GM21529 (cell line): ENCODE results near the gene MS4A10.

ENCODE experiments used
- ATAC-seq: cut with Tn5 transposase; IDR thresholded peaks from one replicate; pipeline ENCODE4 v1.9.1; 2021; ENCODE audit not compliant: unreplicated experiment

Gene MS4A10

DNA sequence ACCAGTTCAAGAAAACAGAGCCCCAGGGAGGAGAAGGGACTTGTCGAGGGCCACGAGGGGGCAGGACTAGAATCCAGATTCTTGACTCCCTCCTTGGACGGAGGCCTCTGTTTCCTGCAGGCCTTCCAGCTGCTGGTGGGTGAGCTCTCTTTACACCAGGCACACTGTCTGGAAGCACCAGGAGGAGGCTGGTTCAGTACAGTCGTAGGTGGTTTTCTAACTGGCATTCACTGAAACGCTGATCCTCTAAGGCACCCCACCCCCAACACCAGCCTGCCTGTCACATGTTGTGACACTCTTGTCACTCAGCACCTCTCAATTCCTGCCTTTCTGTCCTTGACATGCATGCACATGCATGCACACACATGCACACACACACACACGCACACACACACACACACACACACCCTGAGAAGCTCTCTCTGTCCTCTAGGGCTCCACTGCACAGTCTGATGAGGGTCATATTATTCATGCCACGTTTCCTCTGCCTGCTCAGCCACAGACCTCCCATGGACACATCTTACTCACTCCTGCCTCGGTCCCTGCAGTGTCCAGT, 751 bp downstream of the MS4A10 start:
- no peak for ATAC-seq

DNA sequence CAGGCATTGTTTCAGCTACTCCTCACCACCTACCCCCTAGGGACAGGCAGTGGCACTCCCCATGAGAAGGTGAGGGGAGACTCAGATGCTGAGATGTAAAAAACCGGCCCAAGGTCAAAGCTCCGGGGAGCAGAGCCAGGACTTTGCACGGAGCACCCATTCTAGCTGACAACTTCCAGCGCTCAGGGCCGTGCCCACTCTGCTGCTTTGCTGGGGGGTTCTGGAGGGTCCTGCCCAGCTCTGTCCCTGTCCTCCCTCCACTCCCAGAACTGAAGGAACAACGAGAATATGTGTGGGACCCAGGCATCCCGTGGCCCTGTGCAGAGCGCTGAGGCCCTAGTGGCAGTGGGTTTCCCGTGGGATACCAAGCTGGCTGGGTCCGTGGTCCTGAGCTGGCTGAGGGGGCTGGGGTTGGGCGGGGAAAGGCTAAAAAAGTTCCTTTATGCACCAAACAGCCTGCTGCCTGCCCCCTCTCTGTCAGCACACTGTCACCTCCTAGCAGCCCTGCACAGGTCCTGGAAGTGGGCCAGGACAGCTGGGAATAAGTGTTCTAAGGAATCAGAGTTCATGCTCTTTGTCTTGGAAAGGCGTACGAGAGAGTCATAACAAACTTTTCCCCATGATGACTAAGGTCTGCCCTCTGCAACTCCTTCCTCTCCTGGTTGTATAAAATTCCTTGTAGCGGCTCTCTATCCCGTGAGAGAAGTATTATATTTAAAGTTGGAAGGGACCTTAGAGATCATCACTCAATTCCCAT, 1.9 kb downstream of the MS4A10 start:
- no peak for ATAC-seq

DNA sequence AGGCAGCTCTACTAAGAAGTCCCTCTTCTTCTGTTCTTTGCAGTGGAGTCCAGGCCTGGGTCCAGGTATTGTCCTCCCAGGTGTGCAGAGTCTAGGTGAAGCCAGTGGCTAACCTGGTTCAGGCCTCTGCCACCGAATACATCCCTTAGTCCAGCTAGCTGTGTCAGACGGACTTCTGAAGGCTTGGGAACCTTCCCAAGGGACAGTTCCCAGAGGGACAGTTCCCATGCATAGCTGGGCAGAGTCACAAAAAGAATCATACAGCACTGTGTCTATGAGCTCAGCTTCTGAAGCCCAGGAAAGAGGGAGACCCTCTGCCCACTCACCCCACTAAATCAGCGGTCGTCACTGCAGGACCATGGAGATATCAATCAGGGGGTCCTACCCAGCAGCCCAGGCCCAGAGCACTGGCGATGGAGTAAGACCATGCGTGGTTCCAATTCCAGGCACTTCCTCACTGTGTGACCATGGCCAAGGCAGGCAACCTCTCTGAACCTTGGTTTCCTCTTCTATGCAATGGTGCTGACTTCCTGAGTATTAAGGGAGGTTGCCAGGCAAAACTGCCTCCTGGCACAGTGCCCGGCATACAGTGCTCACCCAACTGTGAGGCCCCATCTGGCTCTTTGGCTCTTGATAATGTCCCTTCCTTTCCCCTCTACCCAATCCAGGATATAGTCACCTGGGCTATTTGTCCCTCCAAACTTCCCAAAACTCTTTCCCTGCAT, 3.4 kb downstream of the MS4A10 start:
- no peak for ATAC-seq

DNA sequence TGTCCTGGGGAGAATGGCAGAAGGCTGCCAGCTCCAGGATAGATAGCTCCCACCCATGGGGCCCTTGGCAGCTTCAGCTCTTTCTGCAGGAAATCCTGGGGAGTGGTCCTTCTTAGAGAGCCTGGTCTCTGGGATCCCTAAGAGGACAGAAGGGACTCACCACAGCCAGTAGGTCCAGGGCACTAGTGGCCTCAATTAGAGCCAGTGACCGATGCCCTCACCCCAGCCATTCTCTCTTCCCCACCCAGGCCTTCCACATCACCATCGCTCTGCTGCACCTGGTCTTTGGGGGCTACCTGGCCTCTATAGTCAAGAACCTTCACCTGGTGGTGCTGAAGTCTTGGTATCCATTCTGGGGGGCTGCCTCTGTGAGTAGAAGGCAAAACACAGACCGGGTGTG, 5.6 kb downstream of the MS4A10 start:
- no peak for ATAC-seq

DNA sequence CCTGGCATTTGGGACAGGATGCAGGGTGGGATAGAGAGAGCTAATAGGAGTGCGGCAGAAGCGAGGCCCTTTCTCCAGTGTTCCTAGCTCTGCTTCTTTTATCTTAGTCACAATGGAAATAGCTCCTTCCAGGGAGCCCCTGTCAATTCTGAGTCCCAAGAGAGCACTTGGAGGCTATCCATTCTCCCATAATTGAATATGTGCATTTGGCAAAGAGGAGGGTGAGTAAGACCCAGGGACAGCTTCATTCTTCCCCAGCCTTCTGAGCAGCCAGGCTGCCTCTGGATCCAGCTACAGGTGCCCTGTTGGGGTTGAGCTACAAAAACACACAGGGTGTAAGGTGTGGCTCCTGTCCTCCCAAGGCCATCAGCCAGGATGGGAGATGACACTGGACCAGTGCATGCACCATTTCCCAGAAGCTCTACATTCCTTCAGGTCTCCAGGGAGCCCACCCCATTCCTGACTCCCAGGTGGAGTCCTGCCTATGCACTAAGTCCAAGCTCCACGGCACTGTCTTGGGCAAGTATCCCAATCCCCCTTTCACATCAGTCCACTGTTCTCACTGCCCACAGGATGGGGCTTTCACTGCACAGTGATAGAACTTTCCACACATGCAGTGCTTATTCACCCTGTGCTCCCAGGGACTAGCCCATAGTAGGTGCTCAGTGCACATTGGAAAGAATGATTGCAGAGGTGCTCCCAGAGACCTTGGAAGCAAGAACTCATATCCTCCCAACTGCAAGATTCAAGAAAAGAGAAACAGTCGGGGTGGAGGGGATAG, 6.2 kb downstream of the MS4A10 start:
- ATAC-seq, result no peak

DNA sequence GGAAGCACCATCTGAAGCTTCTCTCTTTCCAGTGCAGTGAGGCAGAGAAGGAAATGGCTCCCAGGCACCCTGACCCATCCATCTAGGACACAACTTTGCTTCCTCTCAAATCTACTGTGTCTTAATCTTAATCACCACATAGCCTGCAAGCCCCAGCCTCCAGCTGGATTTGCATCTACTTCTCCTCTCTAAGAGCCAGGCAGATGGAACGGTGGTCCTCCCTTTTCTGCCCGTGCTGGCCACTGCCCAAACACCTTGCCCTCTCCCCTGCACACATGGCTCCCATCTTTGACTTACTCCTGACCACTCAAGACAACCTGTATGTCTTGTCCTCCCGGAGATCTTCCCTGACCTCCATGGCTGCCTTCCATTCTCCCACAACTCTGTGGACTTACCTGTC, 7.4 kb downstream of the MS4A10 start:
- no peak for ATAC-seq

DNA sequence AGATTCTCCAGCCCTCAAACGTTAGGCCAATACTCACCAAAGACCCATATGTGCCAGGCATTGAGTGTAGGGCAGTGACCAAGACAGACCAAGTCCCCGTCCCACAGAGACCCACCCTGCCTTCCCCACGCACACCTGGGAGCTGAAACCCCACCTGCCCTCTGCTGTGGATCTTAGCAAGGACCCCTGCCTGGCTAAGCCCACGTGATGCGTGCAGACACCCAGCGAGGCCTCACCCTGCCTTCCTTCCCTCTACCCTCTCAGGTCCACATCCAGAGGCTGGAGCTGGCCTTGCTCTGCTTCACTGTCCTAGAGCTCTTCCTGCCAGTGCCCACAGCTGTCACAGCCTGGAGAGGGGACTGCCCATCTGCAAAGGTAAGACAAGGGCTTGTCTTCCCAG, 10.2 kb downstream of the MS4A10 start:
- no peak for ATAC-seq

DNA sequence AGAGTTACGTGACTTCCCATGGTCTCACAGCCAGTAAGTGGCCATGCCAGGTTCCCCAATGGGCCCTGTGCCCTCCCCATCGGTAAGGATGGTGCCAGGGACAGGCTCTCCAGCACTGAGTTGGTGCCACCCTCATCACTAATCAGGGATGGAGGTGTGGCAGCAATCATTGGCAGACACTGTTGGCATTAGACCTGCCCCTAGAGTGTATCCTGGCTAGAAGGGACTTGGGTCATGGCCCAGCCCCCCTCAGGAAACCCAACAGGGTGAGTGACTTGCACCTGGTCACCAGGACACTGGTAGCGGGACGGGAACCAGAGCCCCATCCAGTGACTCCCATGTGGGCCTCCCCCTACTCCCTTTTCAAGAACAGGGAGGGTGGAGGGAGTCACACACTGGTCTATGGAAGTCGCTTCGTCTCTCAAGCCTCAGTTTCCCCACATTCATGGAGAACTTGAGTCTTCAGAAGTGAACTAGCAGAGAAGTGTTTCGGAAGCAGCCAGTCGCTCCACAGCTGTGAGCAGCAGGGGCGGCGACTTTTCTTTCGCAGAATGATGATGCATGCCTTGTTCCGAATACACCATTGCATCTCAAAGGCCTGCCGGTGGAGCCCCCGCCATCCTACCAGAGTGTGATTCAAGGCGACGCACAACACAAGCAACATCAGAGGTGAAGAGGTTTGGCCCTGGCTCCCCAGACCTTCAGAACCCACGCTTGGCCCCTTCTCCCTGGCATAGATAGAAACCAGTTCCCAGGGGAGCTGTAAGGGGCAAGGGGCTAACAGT, 12.9 kb downstream of the MS4A10 start:
- ATAC-seq, result no peak

- ATAC-seq, result no peak
These were observed 13.5 kb downstream of the MS4A10 start for GRCh38 chr11:60798631-60799030.

DNA sequence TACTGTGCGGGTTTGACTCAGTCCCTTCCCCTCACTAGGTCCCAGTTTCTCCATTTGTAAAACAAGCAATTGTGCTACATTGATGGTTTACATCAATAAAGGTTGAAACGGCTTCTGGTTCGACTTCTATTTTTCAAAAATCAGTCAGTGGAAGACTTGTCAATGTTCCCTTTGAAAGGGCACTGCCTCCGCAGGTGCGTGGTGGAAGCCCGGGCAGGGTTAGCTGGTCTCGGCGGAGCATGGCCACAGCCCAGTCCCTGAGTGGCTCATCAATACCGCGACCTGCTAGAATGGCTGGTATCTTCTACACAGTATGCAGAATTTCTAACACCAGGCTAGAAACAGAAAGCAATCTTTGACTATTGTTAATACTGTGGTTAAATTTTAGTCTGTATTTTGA, 16.1 kb downstream of the MS4A10 start:
- ATAC-seq, result no peak

- ATAC-seq, result no peak
These were observed 18.3 kb downstream of the MS4A10 start for GRCh38 chr11:60803273-60803936.

GRCh38 chr11:60809249-60809648, 24.1 kb downstream of the MS4A10 start:
- no peak for ATAC-seq

DNA sequence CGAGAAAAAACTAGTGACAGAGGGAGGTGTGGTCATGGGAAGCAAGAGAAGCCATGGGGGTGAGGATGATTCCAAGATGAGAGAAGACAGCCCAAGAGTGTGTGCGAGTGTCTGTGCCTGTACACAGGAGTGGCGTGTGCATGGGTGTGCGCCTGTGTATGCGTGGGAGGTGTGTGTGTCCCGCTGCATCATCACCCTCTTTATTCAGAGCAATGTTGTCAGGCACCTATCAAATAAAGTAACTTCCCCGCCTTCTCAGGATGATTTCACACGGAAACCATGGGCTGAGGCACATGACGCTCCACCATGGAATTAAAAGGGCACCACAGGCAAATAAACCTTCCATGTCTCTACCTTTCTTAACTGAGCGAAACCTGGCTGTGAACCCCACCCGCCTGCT, 24.6 kb downstream of the MS4A10 start:
- no peak for ATAC-seq

DNA sequence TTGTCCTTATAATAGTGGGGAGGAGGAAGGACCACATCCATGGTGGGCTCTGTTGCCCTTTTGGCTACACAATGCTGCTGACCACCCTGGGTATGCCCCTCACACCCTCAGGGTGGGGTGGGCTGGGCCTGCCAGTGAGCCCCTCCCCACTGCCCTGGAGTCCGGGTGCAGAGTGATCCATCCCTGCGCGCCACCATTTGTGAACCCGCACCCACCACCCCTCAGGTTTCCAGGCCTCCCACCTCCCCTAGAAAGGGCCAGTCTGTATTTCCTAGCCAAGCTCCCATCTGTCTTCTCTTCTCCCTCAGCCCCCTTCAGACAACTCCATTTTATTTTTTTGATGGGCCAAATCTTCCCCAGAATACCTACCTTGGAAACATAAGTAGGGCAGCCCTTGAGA, 25.0 kb downstream of the MS4A10 start:
- no peak for ATAC-seq

GRCh38 chr11:60810569-60810968, 25.4 kb downstream of the MS4A10 start:
- no peak for ATAC-seq

DNA sequence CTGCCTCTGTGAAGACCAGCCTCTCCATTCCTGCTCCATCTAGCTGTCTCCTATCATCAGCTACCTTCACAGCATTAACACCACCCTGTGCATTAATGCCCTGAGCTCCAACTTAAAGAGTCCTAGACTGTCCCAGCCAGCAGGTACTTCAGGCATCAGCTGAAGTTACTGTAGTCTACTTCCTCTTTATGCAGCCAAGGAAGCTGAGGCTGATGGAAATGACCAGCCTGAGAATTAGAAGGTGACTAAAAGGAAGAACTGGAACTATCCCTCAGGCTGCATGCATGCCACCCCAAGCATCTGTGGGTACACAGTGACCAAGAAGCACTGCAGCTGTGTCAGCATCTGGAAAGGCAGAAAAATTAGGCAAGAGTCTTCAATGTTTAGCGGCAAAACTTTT, 28.2 kb downstream of the MS4A10 start:
- no peak for ATAC-seq

DNA sequence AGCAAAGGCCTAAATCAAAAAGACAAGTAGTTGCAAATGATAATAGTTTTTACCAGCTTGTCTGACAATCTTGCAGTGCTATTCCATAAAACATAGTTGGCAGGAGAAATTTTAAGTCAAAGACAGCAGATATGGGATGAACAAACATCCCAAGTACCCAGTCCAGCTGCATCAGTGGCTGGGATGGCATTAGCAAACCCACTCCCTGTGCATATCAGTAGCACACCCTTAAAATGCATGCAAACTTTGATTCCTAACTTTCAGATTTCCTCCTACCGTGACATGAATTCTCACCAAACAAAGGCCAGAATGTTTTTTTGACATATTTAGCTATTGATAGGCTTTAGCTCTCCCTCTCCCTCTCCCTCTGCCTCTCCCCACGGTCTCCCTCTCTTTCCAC, 29.0 kb downstream of the MS4A10 start:
- ATAC-seq, result no peak

DNA sequence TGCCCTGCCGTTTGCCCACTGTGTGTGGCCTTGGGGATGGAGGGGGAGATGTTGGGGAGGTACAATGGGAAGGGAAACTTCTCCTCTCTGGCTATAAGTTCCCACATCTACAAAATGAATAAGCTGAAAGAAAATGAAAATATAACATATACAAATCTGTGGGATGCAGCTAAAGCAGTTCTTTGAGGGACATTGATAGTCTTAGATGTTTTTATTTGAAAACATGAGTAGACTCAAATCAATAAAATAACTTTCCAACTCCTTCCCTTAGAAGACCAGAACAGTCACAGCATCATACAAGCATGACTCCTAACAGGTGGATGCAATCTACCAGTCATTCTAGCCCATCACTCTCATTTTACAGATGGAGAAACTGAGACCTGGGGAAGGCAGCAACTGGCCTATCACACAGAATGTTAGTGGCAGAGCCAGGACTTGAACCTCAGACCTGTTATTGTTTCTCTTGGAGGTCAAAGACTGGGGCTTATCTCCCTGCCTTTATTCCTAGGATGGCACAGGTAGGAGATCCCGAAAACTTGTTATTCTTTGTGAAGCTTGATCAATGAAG, 31.5 kb downstream of the MS4A10 start:
- no peak for ATAC-seq

GRCh38 chr11:60818057-60818456, 32.9 kb downstream of the MS4A10 start:
- no peak for ATAC-seq
